ENCODE measurements around the gene ZNF579. TPM values are rescaled to one million over a fixed set of nuclear protein-coding genes. Genes with fewer than 3 reads are reported as not detected.
"Not testable (repeated sequence)": the region's sequence is repeated elsewhere in the genome, so short reads cannot be mapped to it uniquely, and the experiment has no call there.

Gene ZNF579
- total RNA-seq, 1 experiment from 2014 or later: 19.9 TPM

GRCh38 chr19:55535173-55535964 lies 45.3 kb downstream of the ZNF579 start:
- no peak overlapping the region for H4K5ac ChIP-seq (ENCODE audit: insufficient read length, low read depth, low read length)
- H3K79me1 ChIP-seq (ENCODE audit: insufficient read depth, low read depth, low read length, poor library complexity, severe bottlenecking): no peaks in the 10 kb centered on the region
- H2AFZ ChIP-seq (ENCODE audit: low read length): no peak overlapping the region
- no peak overlapping the region for H3K4me2 ChIP-seq (ENCODE audit: insufficient read depth, insufficient read length, low read length)
- Mint-ChIP-seq H3K36me3 (ENCODE audit: insufficient read depth in 1 of 3, low read depth in 3 of 3) (peaks cover 0 to 6% (median 0%) of the 10 kb centered on the region in 3 experiments; a peak in 1 of 7 replicates), H3K27me3 (ENCODE audit: low read depth) (0 out of 2 replicates have a peak, but pooled peaks cover 2% of the 10 kb centered on the region), H3K9me3 (peaks cover 0 to 4% of the 10 kb centered on the region in 2 experiments; a peak in 2 of 5 replicates), H3K4me1 (peaks cover 4 to 31% of the 10 kb centered on the region in 2 experiments; a peak in 3 of 4 replicates), H3K4me3 (peak overlapping the region in 1 of 2 experiments; percentile 54; a peak in 2 of 5 replicates), H3K27ac (no peak overlapping the region; a peak in 1 of 7 replicates)
- H3K18ac ChIP-seq (ENCODE audit: insufficient read length, low read depth, low read length): no peak overlapping the region
- TF ChIP-seq CTCF (conservative IDR thresholded peaks at IDR 0.05): no peak
- H3K9ac ChIP-seq (ENCODE audit: extremely low read depth, insufficient read length, low read length): no peak overlapping the region
- H4K91ac ChIP-seq (ENCODE audit: insufficient read length, low read depth, low read length): no peak overlapping the region
- no peak overlapping the region for H2AK5ac ChIP-seq (ENCODE audit: insufficient read length, low read length)
- DNase-seq: no peak
- H3K27ac ChIP-seq (ENCODE audit: insufficient read length, low read depth, low read length): no peak overlapping the region
- H3K56ac ChIP-seq (ENCODE audit: insufficient read length, low read depth, low read length): no peak overlapping the region
- H3K14ac ChIP-seq (ENCODE audit: insufficient read depth, low read length): no peak overlapping the region; the same call in 1 of the 2 replicates
- no peak overlapping the region for H2BK20ac ChIP-seq (ENCODE audit: low read depth, low read length, poor library complexity, severe bottlenecking)
- H3K9me3 ChIP-seq (ENCODE audit: control insufficient read depth, low read depth, low read length): no peaks in the 10 kb centered on the region
- no peak overlapping the region for H3K4ac ChIP-seq (ENCODE audit: low read depth, low read length)
- WGBS (ENCODE audit: extremely low coverage, insufficient read length, low lambda C conversion rate): no CpG with 5 or more reads among the region's 12 CpGs
- H4K20me1 ChIP-seq (ENCODE audit: control insufficient read depth, insufficient read depth, insufficient read length): peaks cover 2% of the 10 kb centered on the region
- H2BK12ac ChIP-seq (ENCODE audit: insufficient read length, low read depth, low read length): no peak overlapping the region
- H2BK120ac ChIP-seq (ENCODE audit: low read depth, low read length, poor library complexity, severe bottlenecking): no peak overlapping the region
- H4K8ac ChIP-seq (replicated peaks; ENCODE audit: insufficient read length, low read depth, low read length): no peak overlapping the region
- H2BK5ac ChIP-seq (ENCODE audit: insufficient read length, low read length): no peak overlapping the region
- H3K27me3 ChIP-seq (ENCODE audit: insufficient read depth, low read length): no peaks in the 10 kb centered on the region
- H3T11ph ChIP-seq (ENCODE audit: low read length): no peak overlapping the region
- H3K4me1 ChIP-seq (ENCODE audit: insufficient read depth, low read length): no peaks in the 10 kb centered on the region; the same call in 1 of the 2 replicates
- H3K23me2 ChIP-seq (ENCODE audit: insufficient read length, low read depth, low read length, poor library complexity, severe bottlenecking): no peaks in the 10 kb centered on the region
- no peak overlapping the region for H3K23ac ChIP-seq (ENCODE audit: insufficient read length, low read depth, low read length)
- no peak overlapping the region for H2BK15ac ChIP-seq (ENCODE audit: low read depth, low read length)
- H3K79me2 ChIP-seq (ENCODE audit: insufficient read depth, low read length): no peaks in the 10 kb centered on the region

GRCh38 chr19:55534280-55534679 lies 46.4 kb downstream of the ZNF579 start:
- not testable (repeated sequence) for H2AFZ ChIP-seq (ENCODE audit: low read length); H3K4ac ChIP-seq (ENCODE audit: low read depth, low read length); H3T11ph ChIP-seq (ENCODE audit: low read length); H3K27ac ChIP-seq (ENCODE audit: insufficient read length, low read depth, low read length); H3K4me1 ChIP-seq (ENCODE audit: insufficient read depth, low read length); H4K91ac ChIP-seq (ENCODE audit: insufficient read length, low read depth, low read length); H3K27me3 ChIP-seq (ENCODE audit: insufficient read depth, low read length); H3K27me3 Mint-ChIP-seq (ENCODE audit: low read depth); H3K4me3 Mint-ChIP-seq; H3K36me3 Mint-ChIP-seq (ENCODE audit: insufficient read depth in 1 of 3, low read depth in 3 of 3); H4K5ac ChIP-seq (ENCODE audit: insufficient read length, low read depth, low read length); H3K4me2 ChIP-seq (ENCODE audit: insufficient read depth, insufficient read length, low read length); H3K79me1 ChIP-seq (ENCODE audit: insufficient read depth, low read depth, low read length, poor library complexity, severe bottlenecking); H2BK15ac ChIP-seq (ENCODE audit: low read depth, low read length); H3K56ac ChIP-seq (ENCODE audit: insufficient read length, low read depth, low read length); H2BK12ac ChIP-seq (ENCODE audit: insufficient read length, low read depth, low read length); H2BK5ac ChIP-seq (ENCODE audit: insufficient read length, low read length); H3K23ac ChIP-seq (ENCODE audit: insufficient read length, low read depth, low read length); H3K9me3 Mint-ChIP-seq; H3K27ac Mint-ChIP-seq; H3K9ac ChIP-seq (ENCODE audit: extremely low read depth, insufficient read length, low read length); H4K8ac ChIP-seq (replicated peaks; ENCODE audit: insufficient read length, low read depth, low read length); H3K23me2 ChIP-seq (ENCODE audit: insufficient read length, low read depth, low read length, poor library complexity, severe bottlenecking); H3K9me3 ChIP-seq (ENCODE audit: control insufficient read depth, low read depth, low read length); DNase-seq; H2AK5ac ChIP-seq (ENCODE audit: insufficient read length, low read length); H3K14ac ChIP-seq (ENCODE audit: insufficient read depth, low read length); H3K18ac ChIP-seq (ENCODE audit: insufficient read length, low read depth, low read length); H3K79me2 ChIP-seq (ENCODE audit: insufficient read depth, low read length); H2BK120ac ChIP-seq (ENCODE audit: low read depth, low read length, poor library complexity, severe bottlenecking); H4K20me1 ChIP-seq (ENCODE audit: control insufficient read depth, insufficient read depth, insufficient read length); H2BK20ac ChIP-seq (ENCODE audit: low read depth, low read length, poor library complexity, severe bottlenecking)
- WGBS (ENCODE audit: extremely low coverage, insufficient read length, low lambda C conversion rate): no CpG with 5 or more reads among the region's 7 CpGs
- peaks cover 2 to 23% of the 10 kb centered on the region in 2 experiments; a peak in 3 of 4 replicates for H3K4me1 Mint-ChIP-seq

All from H9 (cell line).